Uterus (tissue), 2 donors: ENCODE measurements around the gene ECT2L.

Experiments
- POLR2A ChIP-seq, 2 donors: fragments of 450-650 bp; IDR thresholded peaks; one replicate each; pipeline ENCODE4 v1.6.1; 2016; ENCODE audit warnings: antibody characterized with exemption in 2 of 2, mild to moderate bottlenecking in 1 of 2, moderate library complexity in 1 of 2
- TF ChIP-seq, protein P1 (sequence below), 4 experiments: fragments of 200-600 bp in 2 of 4; fragments of 450-650 bp in 2 of 4; sonication (generic) in 2 of 4; IDR thresholded peaks; one replicate each; pipeline ENCODE4 v1.5.1; 2016 to 2019; ENCODE audit warnings: antibody characterized with exemption in 4 of 4, mild to moderate bottlenecking in 2 of 4, moderate library complexity in 1 of 4

DNA sequence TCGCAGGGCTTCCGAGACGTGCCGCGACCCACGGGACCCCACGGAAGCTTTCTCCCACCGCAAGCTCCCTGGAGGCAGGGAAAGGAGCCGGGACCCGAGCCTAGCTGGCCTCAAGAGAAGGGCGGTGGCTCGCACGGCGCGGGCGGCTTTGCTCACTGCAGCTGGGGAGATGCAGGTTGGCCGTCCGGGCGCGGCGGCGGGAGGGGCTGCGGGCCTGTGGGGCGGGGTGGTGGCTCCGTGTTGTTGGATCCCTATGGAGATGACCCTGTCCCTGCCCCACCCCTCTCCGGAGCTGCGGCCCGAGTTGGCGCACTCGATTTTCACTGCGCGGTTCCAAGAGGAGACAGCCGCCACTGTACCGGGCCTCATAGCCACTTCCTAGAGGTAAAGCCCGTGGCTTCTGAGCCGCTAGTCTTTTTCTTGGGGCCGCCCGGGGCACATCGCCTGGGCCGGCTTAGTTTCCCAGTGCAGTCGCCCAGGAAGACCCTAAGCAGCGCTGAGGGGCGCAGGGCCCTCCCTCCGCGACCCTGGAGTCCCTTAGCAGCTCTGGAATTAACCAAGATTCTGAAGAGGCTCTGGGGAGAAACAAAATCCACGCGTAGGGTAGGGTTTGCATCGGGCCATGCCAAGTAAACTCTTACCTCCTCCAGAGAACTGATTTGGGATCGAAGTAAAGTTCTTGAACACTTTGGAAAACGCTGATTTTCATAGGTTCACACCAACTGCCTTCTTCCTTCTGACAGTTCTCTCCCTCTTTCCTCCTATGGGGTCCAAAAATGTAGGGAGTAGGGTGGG lies at the start of gene ECT2L:
- TF ChIP-seq, protein P1, sequence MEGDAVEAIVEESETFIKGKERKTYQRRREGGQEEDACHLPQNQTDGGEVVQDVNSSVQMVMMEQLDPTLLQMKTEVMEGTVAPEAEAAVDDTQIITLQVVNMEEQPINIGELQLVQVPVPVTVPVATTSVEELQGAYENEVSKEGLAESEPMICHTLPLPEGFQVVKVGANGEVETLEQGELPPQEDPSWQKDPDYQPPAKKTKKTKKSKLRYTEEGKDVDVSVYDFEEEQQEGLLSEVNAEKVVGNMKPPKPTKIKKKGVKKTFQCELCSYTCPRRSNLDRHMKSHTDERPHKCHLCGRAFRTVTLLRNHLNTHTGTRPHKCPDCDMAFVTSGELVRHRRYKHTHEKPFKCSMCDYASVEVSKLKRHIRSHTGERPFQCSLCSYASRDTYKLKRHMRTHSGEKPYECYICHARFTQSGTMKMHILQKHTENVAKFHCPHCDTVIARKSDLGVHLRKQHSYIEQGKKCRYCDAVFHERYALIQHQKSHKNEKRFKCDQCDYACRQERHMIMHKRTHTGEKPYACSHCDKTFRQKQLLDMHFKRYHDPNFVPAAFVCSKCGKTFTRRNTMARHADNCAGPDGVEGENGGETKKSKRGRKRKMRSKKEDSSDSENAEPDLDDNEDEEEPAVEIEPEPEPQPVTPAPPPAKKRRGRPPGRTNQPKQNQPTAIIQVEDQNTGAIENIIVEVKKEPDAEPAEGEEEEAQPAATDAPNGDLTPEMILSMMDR (IDR thresholded peaks at IDR 0.05): no peak
- TF ChIP-seq POLR2A (IDR thresholded peaks at IDR 0.05): peak in 1 of 2 donors; percentile 8
